GM18499 (cell line): ENCODE measurements around the gene LYRM2.
A peak's percentile ranks its signal among the peaks of the same experiment; 100 is the strongest.

Source experiments
- ATAC-seq: cut with Tn5 transposase; IDR thresholded peaks from one replicate; pipeline ENCODE4 v1.9.1; 2021; ENCODE audit warnings: moderate number of reproducible peaks; ENCODE audit not compliant: insufficient read depth, unreplicated experiment

The LYRM2 gene

GRCh38 chr6:89638320-89639195 lies at the start of gene LYRM2:
Gene LYRM2 (minus strand): TSS chr6:89638747. CDS start chr6:89638716, 31 bp downstream.
- ATAC-seq: peak; percentile 87

GRCh38 chr6:89688328-89688727 lies 49.8 kb upstream of the LYRM2 start:
- ATAC-seq: no peak

GRCh38 chr6:89685311-89685710 lies 46.8 kb upstream of the LYRM2 start:
- ATAC-seq: no peak

- ATAC-seq: no peak
Measured at GRCh38 chr6:89682991-89683390, 44.4 kb upstream of the LYRM2 start.

GRCh38 chr6:89681983-89682564 lies 43.5 kb upstream of the LYRM2 start:
- no peak for ATAC-seq

- no peak for ATAC-seq
Measured at GRCh38 chr6:89680551-89680950, 42.0 kb upstream of the LYRM2 start.

GRCh38 chr6:89680150-89680549 lies 41.6 kb upstream of the LYRM2 start:
- ATAC-seq: no peak

- ATAC-seq: no peak
Measured at GRCh38 chr6:89679215-89680120, 40.9 kb upstream of the LYRM2 start.

- ATAC-seq: no peak
Measured at GRCh38 chr6:89678531-89678930, 40.0 kb upstream of the LYRM2 start.

GRCh38 chr6:89675949-89676748 lies 37.6 kb upstream of the LYRM2 start:
- no peak for ATAC-seq

GRCh38 chr6:89670935-89671565 lies 32.5 kb upstream of the LYRM2 start:
- no peak for ATAC-seq

- ATAC-seq: no peak
Measured at GRCh38 chr6:89669002-89669401, 30.5 kb upstream of the LYRM2 start.

GRCh38 chr6:89667872-89668556 lies 29.5 kb upstream of the LYRM2 start:
- no peak for ATAC-seq

- ATAC-seq: no peak
Measured at GRCh38 chr6:89662659-89663223, 24.2 kb upstream of the LYRM2 start.

- no peak for ATAC-seq
Measured at GRCh38 chr6:89661559-89661958, 23.0 kb upstream of the LYRM2 start.

- ATAC-seq: no peak
Measured at GRCh38 chr6:89660981-89661380, 22.4 kb upstream of the LYRM2 start.

GRCh38 chr6:89657445-89658158 lies 19.1 kb upstream of the LYRM2 start:
- no peak for ATAC-seq

GRCh38 chr6:89655122-89655521 lies 16.6 kb upstream of the LYRM2 start:
- no peak for ATAC-seq
